T-cell (primary cell): ENCODE measurements around the gene STXBP5L. TPM values are rescaled to one million over a fixed set of nuclear protein-coding genes. Genes with fewer than 3 reads are reported as not detected.
"Not testable (repeated sequence)": the region's sequence is repeated elsewhere in the genome, so short reads cannot be mapped to it uniquely, and the experiment has no call there.

ENCODE experiments used
- ATAC-seq, 4 experiments: fragments of 200-7000 bp in 3 of 4; fragments of 150-1000 bp in 1 of 4; cut with Tn5 transposase; replicated peaks in 1 of 4; 1 replicate in 3 of 4; 2 replicates in 1 of 4; pipeline ENCODE4 v1.10.0; 2021; ENCODE audit warnings: moderate library complexity in 3 of 4, mild to moderate bottlenecking in 2 of 4, moderate number of reproducible peaks in 1 of 4
- CTCF ChIA-PET, 2 donors: fragments of 300-600 bp; sonication (Branson Sonifier 250); formaldehyde crosslinking; loops; one replicate each; lab custom pipeline; 2022; ENCODE audit warnings: antibody characterized with exemption in 2 of 2; lab: Charles Lee
- POLR2A ChIA-PET, 2 donors: fragments of 300-600 bp; sonication (Branson Sonifier 250); formaldehyde crosslinking; loops; one replicate each; lab custom pipeline; 2022; ENCODE audit warnings: antibody characterized with exemption in 2 of 2; lab: Charles Lee
- DNase-seq, 35 experiments: peaks; one replicate each; pipeline versions ENCODE4 v3.0.0 to v3.0.0-alpha.2; 2013 to 2023
- H3K27ac ChIP-seq: one replicate; pipeline ENCODE4 v1.5.1; 2013; ENCODE audit warnings: low read length
- H3K27me3 ChIP-seq, 2 experiments: replicated peaks in 1 of 2; 1 replicate in 1 of 2; 2 replicates in 1 of 2; pipeline versions ENCODE4 v1.6.1 to v1.7.0; 2013; ENCODE audit warnings: low read length in 1 of 2, mixed read lengths in 1 of 2; ENCODE audit not compliant: control insufficient read depth in 2 of 2, insufficient read depth in 2 of 2; ENCODE audit errors: extremely low read depth in 1 of 2
- H3K36me3 ChIP-seq, 2 donors: 1 replicate in 1 of 2; 2 replicates in 1 of 2; pipeline versions ENCODE4 v1.6.1 to v1.7.0; 2013; ENCODE audit warnings: low read length in 1 of 2; ENCODE audit not compliant: control insufficient read depth in 2 of 2, insufficient read depth in 1 of 2; ENCODE audit errors: extremely low read depth in 1 of 2
- H3K4me1 ChIP-seq, 2 experiments: 1 replicate in 1 of 2; 2 replicates in 1 of 2; pipeline versions ENCODE4 v1.6.1 to v1.7.0; 2013; ENCODE audit warnings: low read length in 2 of 2, mixed read lengths in 1 of 2; ENCODE audit not compliant: insufficient read depth in 2 of 2, control insufficient read depth in 1 of 2; ENCODE audit errors: extremely low read depth in 1 of 2
- H3K4me3 ChIP-seq, 2 donors: 1 replicate in 1 of 2; 2 replicates in 1 of 2; pipeline versions ENCODE4 v1.5.1 to v1.7.0; 2013; ENCODE audit warnings: mild to moderate bottlenecking in 2 of 2, low read length in 1 of 2, moderate library complexity in 1 of 2; ENCODE audit not compliant: control insufficient read depth in 1 of 2; ENCODE audit errors: extremely low read depth in 1 of 2
- H3K9me3 ChIP-seq: 2 replicates; pipeline ENCODE4 v1.7.0; 2013
- H3K27ac Mint-ChIP-seq, 2 donors: one replicate each; pipeline ENCODE4 v1.8.0; 2020 to 2021; ENCODE audit warnings: mild to moderate bottlenecking in 2 of 2, mixed read lengths in 2 of 2
- H3K27me3 Mint-ChIP-seq, 2 donors: one replicate each; pipeline ENCODE4 v1.8.0; 2021 to 2022; ENCODE audit warnings: mixed read lengths in 2 of 2
- H3K36me3 Mint-ChIP-seq: one replicate; pipeline ENCODE4 v1.8.0; 2021; ENCODE audit warnings: mixed read lengths
- H3K4me1 Mint-ChIP-seq, 3 donors: one replicate each; pipeline ENCODE4 v1.8.0; 2020 to 2022; ENCODE audit warnings: mixed read lengths in 3 of 3, mild to moderate bottlenecking in 1 of 3
- H3K4me3 Mint-ChIP-seq, 3 donors: one replicate each; pipeline ENCODE4 v1.8.0; 2020 to 2022; ENCODE audit warnings: mild to moderate bottlenecking in 3 of 3, mixed read lengths in 3 of 3, moderate library complexity in 3 of 3
- H3K9me3 Mint-ChIP-seq, 3 donors: one replicate each; pipeline ENCODE4 v1.8.0; 2020 to 2022; ENCODE audit warnings: mixed read lengths in 3 of 3
- WGBS: methylation state at CpG from one replicate; pipeline ENCODE4 v1.1.5; 2013; ENCODE audit warnings: missing lambda C conversion rate; ENCODE audit not compliant: insufficient coverage; 5-methylcytosine and 5-hydroxymethylcytosine counted together
- total RNA-seq, 35 experiments: library from RNA in 6 of 35; stranded (reverse) in 6 of 35; fragments of 120-200 nt in 1 of 35; gene quantifications; one replicate each; pipeline versions ENCODE4 v1.2.1 to v1.2.4 and lab custom pipeline; 2013 to 2026

Gene STXBP5L
- total RNA-seq, 5 donors from 2014 or later (not counting 1 experiment from before 2014, with no cell fraction given), result not detected

GRCh38 chr3:121431726-121432517, 523.9 kb downstream of the STXBP5L start:
- CTCF ChIA-PET, result interaction anchor here (0.7 to 1.0 kb wide), 2 partner anchors 114 to 670 kb away, joined by 3 to 5 read pairs; partner anchors contain the start of gene POLQ (in 1 of the 2)
- ATAC-seq (peak; percentile 88 to 99 (median 96)), DNase-seq (peak in 32 of 35 experiments; percentile 7 to 78 (median 36))
- Histone ChIP-seq H3K4me3 (peak overlapping the region in 1 of 2 donors; percentile 11), H3K36me3 (no peaks in the 10 kb centered on the region), H3K4me1 (peaks cover 0 to 7% of the 10 kb centered on the region in 2 experiments), H3K9me3 (no peaks in the 10 kb centered on the region), H3K27me3 (no peaks in the 10 kb centered on the region), H3K27ac (peak overlapping the region; percentile 45)
- POLR2A ChIA-PET, result interaction anchor here in 1 of 2 donors (0.7 kb wide), 2 partner anchors 229 to 1430 kb away, joined by 3 read pairs; partner anchors contain the start of gene HCLS1
- H3K4me3 Mint-ChIP-seq, result peak overlapping the region; percentile 71 to 76 (median 75)
- 33% methylated on average over 1 of the region's 5 CpGs for WGBS
- peak overlapping the region; percentile 58 to 85 for H3K27ac Mint-ChIP-seq
- no peaks in the 10 kb centered on the region for H3K9me3 Mint-ChIP-seq
- H3K27me3 Mint-ChIP-seq, result no peaks in the 10 kb centered on the region
- H3K36me3 Mint-ChIP-seq, result no peaks in the 10 kb centered on the region
- H3K4me1 Mint-ChIP-seq, result peaks cover 12 to 18% (median 13%) of the 10 kb centered on the region in 3 donors

DNA sequence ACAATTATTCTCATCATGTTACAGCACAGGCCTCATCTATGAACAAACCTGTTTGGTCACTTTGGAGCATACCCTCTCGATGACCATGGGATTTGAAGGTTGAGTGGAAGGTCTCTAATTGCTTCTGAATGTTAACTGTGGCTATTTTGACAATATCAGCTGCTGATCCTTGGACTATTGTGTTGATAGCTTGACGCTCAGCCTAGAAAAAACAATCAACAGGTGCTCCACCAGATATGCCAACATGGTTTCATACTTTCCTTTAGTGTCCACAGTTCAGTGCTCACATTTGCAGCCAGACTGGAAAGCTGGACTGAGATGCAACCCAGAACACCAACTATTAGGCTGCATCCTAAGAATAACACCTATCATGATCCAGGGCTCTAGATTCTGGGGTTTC, 528.1 kb downstream of the STXBP5L start:
- DNase-seq (no peak), ATAC-seq (no peak)
- Mint-ChIP-seq H3K36me3 (no peaks in the 10 kb centered on the region), H3K9me3 (no peaks in the 10 kb centered on the region), H3K27me3 (no peaks in the 10 kb centered on the region), H3K27ac (no peak overlapping the region), H3K4me3 (no peak overlapping the region), H3K4me1 (peaks cover 12 to 15% (median 13%) of the 10 kb centered on the region in 3 donors)
- 93% methylated on average over 2 of the region's 2 CpGs for WGBS
- Histone ChIP-seq H3K4me3 (no peak overlapping the region), H3K27ac (no peak overlapping the region), H3K27me3 (no peaks in the 10 kb centered on the region), H3K9me3 (no peaks in the 10 kb centered on the region), H3K4me1 (peaks cover 0 to 7% of the 10 kb centered on the region in 2 experiments), H3K36me3 (no peaks in the 10 kb centered on the region)
- ChIA-PET POLR2A (no interaction called here), CTCF (interaction anchor here in 1 of 2 donors (0.5 to 1.1 kb wide), 2 partner anchors 38 to 42 kb away, joined by 3 to 6 read pairs; no protein-coding TSS in a partner anchor)

DNA sequence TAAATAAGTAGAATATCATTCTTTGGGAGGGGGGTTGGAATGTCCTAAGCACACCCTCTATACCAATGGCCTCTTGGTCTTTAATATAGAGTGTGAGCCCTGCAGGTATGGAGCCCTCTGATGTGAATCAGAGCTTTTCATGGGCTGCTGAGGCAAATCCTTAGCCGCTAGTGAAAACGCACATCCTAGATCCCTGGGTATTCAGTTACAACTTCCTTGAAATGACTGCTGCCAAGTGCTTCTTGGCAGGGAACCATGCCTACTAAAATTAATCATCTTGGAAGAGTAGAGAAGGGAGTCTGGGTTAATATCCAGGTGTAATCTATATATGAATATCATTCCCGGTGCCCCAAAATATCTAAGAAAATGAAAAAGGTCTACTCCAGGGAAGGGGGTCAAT, 528.6 kb downstream of the STXBP5L start:
- ChIA-PET CTCF (interaction anchor here (0.5 to 1.1 kb wide), 2 partner anchors 42 to 839 kb away, joined by 3 read pairs; no protein-coding TSS in a partner anchor), POLR2A (interaction anchor here in 1 of 2 donors (0.5 kb wide), 1 partner anchor 1499 kb away, joined by 3 read pairs; no protein-coding TSS in a partner anchor)
- H3K27ac Mint-ChIP-seq, result no peak overlapping the region
- no peaks in the 10 kb centered on the region for H3K9me3 Mint-ChIP-seq
- H3K4me3 Mint-ChIP-seq, result no peak overlapping the region
- DNase-seq (no peak), ATAC-seq (no peak)
- peaks cover 0 to 4% of the 10 kb centered on the region in 2 experiments for H3K4me1 ChIP-seq
- H3K4me3 ChIP-seq, result no peak overlapping the region
- WGBS, result 100% methylated on average over 1 of the region's 3 CpGs
- no peaks in the 10 kb centered on the region for H3K36me3 Mint-ChIP-seq
- H3K27ac ChIP-seq, result no peak overlapping the region
- H3K4me1 Mint-ChIP-seq, result peaks cover 12 to 15% (median 13%) of the 10 kb centered on the region in 3 donors
- no peaks in the 10 kb centered on the region for H3K27me3 Mint-ChIP-seq
- no peaks in the 10 kb centered on the region for H3K9me3 ChIP-seq
- H3K36me3 ChIP-seq, result no peaks in the 10 kb centered on the region
- no peaks in the 10 kb centered on the region for H3K27me3 ChIP-seq

- no peaks in the 10 kb centered on the region for H3K36me3 ChIP-seq
- WGBS, result no CpG with 5 or more reads among the region's 1 CpG
- no peaks in the 10 kb centered on the region for H3K27me3 Mint-ChIP-seq
- no peak for DNase-seq
- H3K9me3 ChIP-seq, result no peaks in the 10 kb centered on the region
- no peaks in the 10 kb centered on the region for H3K27me3 ChIP-seq
- no peaks in the 10 kb centered on the region for H3K9me3 Mint-ChIP-seq
- H3K27ac ChIP-seq, result no peak overlapping the region
- H3K27ac Mint-ChIP-seq, result no peak overlapping the region
- no peak for ATAC-seq
- CTCF ChIA-PET, result no interaction called here
- no peaks in the 10 kb centered on the region for H3K4me1 Mint-ChIP-seq
- POLR2A ChIA-PET, result no interaction called here
- H3K4me3 Mint-ChIP-seq, result no peak overlapping the region
- H3K4me3 ChIP-seq, result no peak overlapping the region
- H3K4me1 ChIP-seq, result no peaks in the 10 kb centered on the region
- no peaks in the 10 kb centered on the region for H3K36me3 Mint-ChIP-seq
Observed at GRCh38 chr3:121443456-121443855, 535.5 kb downstream of the STXBP5L start.

DNA sequence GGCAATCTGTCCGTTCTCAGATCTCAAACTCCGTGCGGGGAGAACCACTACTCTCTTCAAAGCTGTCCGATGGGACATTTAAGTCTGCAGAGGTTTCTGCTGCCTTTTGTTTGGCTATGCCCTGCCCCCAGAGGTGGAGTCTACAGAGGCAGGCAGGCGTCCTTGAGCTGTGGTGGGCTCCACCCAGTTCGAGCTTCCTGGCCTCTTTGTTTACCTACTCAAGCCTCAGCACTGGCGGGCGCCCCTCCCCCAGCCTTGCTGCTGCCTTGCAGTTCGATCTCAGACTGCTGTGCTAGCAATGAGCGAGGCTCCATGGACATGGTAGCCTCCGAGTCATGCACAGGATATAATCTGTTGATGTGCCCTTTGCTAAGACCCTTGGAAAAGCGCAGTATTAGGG, 543.7 kb downstream of the STXBP5L start:
- ATAC-seq, H3K36me3 Mint-ChIP-seq, H3K4me3 ChIP-seq, H3K4me1 ChIP-seq, POLR2A ChIA-PET, H3K9me3 Mint-ChIP-seq, H3K27me3 ChIP-seq, H3K36me3 ChIP-seq, CTCF ChIA-PET, H3K4me3 Mint-ChIP-seq, H3K4me1 Mint-ChIP-seq, H3K27me3 Mint-ChIP-seq, H3K27ac Mint-ChIP-seq, H3K27ac ChIP-seq, H3K9me3 ChIP-seq, DNase-seq: not testable (repeated sequence)
- 88% methylated on average over 7 of the region's 12 CpGs for WGBS

GRCh38 chr3:121462565-121462964, 554.6 kb downstream of the STXBP5L start:
- no peak overlapping the region for H3K4me3 Mint-ChIP-seq
- ATAC-seq (no peak), DNase-seq (no peak)
- Histone ChIP-seq H3K4me3 (no peak overlapping the region), H3K9me3 (no peaks in the 10 kb centered on the region), H3K36me3 (no peaks in the 10 kb centered on the region), H3K27ac (no peak overlapping the region), H3K4me1 (no peaks in the 10 kb centered on the region), H3K27me3 (no peaks in the 10 kb centered on the region)
- CTCF ChIA-PET, result interaction anchor here (0.6 to 0.8 kb wide), 2 partner anchors 514 to 1969 kb away, joined by 3 read pairs; no protein-coding TSS in a partner anchor
- WGBS, result no CpG with 5 or more reads among the region's 3 CpGs
- POLR2A ChIA-PET, result no interaction called here
- H3K27ac Mint-ChIP-seq, result no peak overlapping the region
- peaks cover 0 to 4% (median 0%) of the 10 kb centered on the region in 3 donors for H3K9me3 Mint-ChIP-seq
- H3K4me1 Mint-ChIP-seq, result no peaks in the 10 kb centered on the region
- H3K36me3 Mint-ChIP-seq, result peaks cover 9% of the 10 kb centered on the region
- H3K27me3 Mint-ChIP-seq, result no peaks in the 10 kb centered on the region
